HepG2 (cell line): ENCODE results near the gene RAD51AP1. TPM values are rescaled to one million over a fixed set of nuclear protein-coding genes. Genes with fewer than 3 reads are reported as not detected.

Experiments used
- AKAP8 ChIP-seq: sonication (generic); formaldehyde crosslinking; IDR thresholded peaks from 2 replicates; pipeline ENCODE4 v1.5.1; 2020; ENCODE audit warnings: mild to moderate bottlenecking, missing genetic modification reagents
- CHCHD3 ChIP-seq: sonication (generic); formaldehyde crosslinking; IDR thresholded peaks from 2 replicates; pipeline ENCODE4 v1.8.0; 2022; ENCODE audit warnings: mild to moderate bottlenecking, missing genetic modification reagents, moderate library complexity
- DR1 ChIP-seq: sonication (generic); formaldehyde crosslinking; IDR thresholded peaks from 2 replicates; pipeline ENCODE4 v1.8.0; 2021; ENCODE audit warnings: mild to moderate bottlenecking, missing genetic modification reagents, inconsistent platforms
- FOXA1 ChIP-seq, 2 experiments: fragments of 450-650 bp in 1 of 2; sonication (generic) in 1 of 2; formaldehyde crosslinking in 1 of 2; IDR thresholded peaks; 2 replicates each; pipeline versions ENCODE4 v1.4.0 to v1.6.1; 2016 to 2020; ENCODE audit warnings: missing genetic modification reagents in 1 of 2
- FOXA3 ChIP-seq: IDR thresholded peaks from 2 replicates; pipeline ENCODE4 v1.6.1; 2016; ENCODE audit warnings: missing genetic modification reagents, missing compliant biosample characterization
- GPBP1L1 ChIP-seq: sonication (generic); formaldehyde crosslinking; IDR thresholded peaks from 2 replicates; pipeline ENCODE4 v1.5.0; 2020; ENCODE audit warnings: mild to moderate bottlenecking, missing genetic modification reagents
- IKZF1 ChIP-seq: fragments of 450-650 bp; IDR thresholded peaks from 2 replicates; pipeline ENCODE4 v1.7.1; 2016
- MLX ChIP-seq: IDR thresholded peaks from 2 replicates; pipeline ENCODE4 v1.6.1; 2016
- NR2F6 ChIP-seq, 2 experiments: IDR thresholded peaks; 2 replicates each; pipeline ENCODE4 v1.6.1; 2016; ENCODE audit warnings: antibody characterized with exemption in 1 of 2, mild to moderate bottlenecking in 1 of 2
- PAX8 ChIP-seq: sonication (generic); formaldehyde crosslinking; IDR thresholded peaks from 2 replicates; pipeline ENCODE4 v1.8.0; 2022; ENCODE audit warnings: mild to moderate bottlenecking, missing genetic modification reagents, borderline replicate concordance
- RARG ChIP-seq: sonication (generic); formaldehyde crosslinking; IDR thresholded peaks from 2 replicates; pipeline ENCODE4 v1.4.0; 2020; ENCODE audit warnings: low read depth, mild to moderate bottlenecking, missing genetic modification reagents
- REL ChIP-seq: sonication (generic); formaldehyde crosslinking; conservative IDR thresholded peaks from 2 replicates; pipeline ENCODE4 v1.8.0; 2022; ENCODE audit warnings: mild to moderate bottlenecking, missing genetic modification reagents, moderate library complexity
- RELA ChIP-seq: sonication (generic); formaldehyde crosslinking; IDR thresholded peaks from 2 replicates; pipeline ENCODE4 v1.4.0; 2020; ENCODE audit warnings: missing genetic modification reagents
- SMAD3 ChIP-seq: sonication (generic); formaldehyde crosslinking; IDR thresholded peaks from 2 replicates; pipeline ENCODE4 v1.4.0; 2020; ENCODE audit warnings: missing genetic modification reagents
- SPEN ChIP-seq: sonication (generic); formaldehyde crosslinking; IDR thresholded peaks from 2 replicates; pipeline ENCODE4 v1.5.1; 2020; ENCODE audit warnings: low read depth, mild to moderate bottlenecking, missing genetic modification reagents
- SRF ChIP-seq: IDR thresholded peaks from 2 replicates; pipeline ENCODE4 v1.6.1; 2011; ENCODE audit warnings: mild to moderate bottlenecking, low read depth, low read length, moderate library complexity
- TBL1XR1 ChIP-seq: fragments of 150-350 bp; IDR thresholded peaks from 2 replicates; pipeline ENCODE4 v1.6.1; 2014; ENCODE audit warnings: borderline replicate concordance, low read length; ENCODE audit not compliant: partially characterized antibody
- ZFP36L2 ChIP-seq: sonication (generic); formaldehyde crosslinking; IDR thresholded peaks from 2 replicates; pipeline ENCODE4 v1.4.0; 2020; ENCODE audit warnings: missing genetic modification reagents
- ZKSCAN1 ChIP-seq: fragments of 150-350 bp; IDR thresholded peaks from 2 replicates; pipeline ENCODE4 v1.6.1; 2014; ENCODE audit warnings: low read length
- ZMYM2 ChIP-seq: sonication (generic); formaldehyde crosslinking; IDR thresholded peaks from 2 replicates; pipeline ENCODE4 v1.8.0; 2022; ENCODE audit warnings: mild to moderate bottlenecking, missing genetic modification reagents
- ZNF207 ChIP-seq: fragments of 450-650 bp; IDR thresholded peaks from 2 replicates; pipeline ENCODE4 v1.6.1; 2016; ENCODE audit warnings: antibody characterized with exemption, borderline replicate concordance
- ZNF224 ChIP-seq: sonication (generic); formaldehyde crosslinking; IDR thresholded peaks from 2 replicates; pipeline ENCODE4 v1.5.0; 2020; ENCODE audit warnings: mild to moderate bottlenecking, missing genetic modification reagents
- ZNF235 ChIP-seq: sonication (generic); formaldehyde crosslinking; IDR thresholded peaks from 2 replicates; pipeline ENCODE4 v1.8.1; 2023; ENCODE audit warnings: mild to moderate bottlenecking, missing genetic modification reagents, borderline replicate concordance
- ZNF546 ChIP-seq: sonication (generic); formaldehyde crosslinking; conservative IDR thresholded peaks from 2 replicates; pipeline ENCODE4 v1.8.1; 2023; ENCODE audit warnings: mild to moderate bottlenecking, missing genetic modification reagents
- ZNF558 ChIP-seq: sonication (generic); formaldehyde crosslinking; IDR thresholded peaks from 2 replicates; pipeline ENCODE4 v1.9.0; 2022; ENCODE audit warnings: mild to moderate bottlenecking, missing genetic modification reagents, borderline replicate concordance
- ZNF598 ChIP-seq: sonication (generic); formaldehyde crosslinking; IDR thresholded peaks from 2 replicates; pipeline ENCODE4 v1.5.1; 2020; ENCODE audit warnings: mild to moderate bottlenecking, missing genetic modification reagents, borderline replicate concordance
- ZNF660 ChIP-seq: sonication (generic); formaldehyde crosslinking; IDR thresholded peaks from 2 replicates; pipeline ENCODE4 v1.5.1; 2020; ENCODE audit warnings: mild to moderate bottlenecking, low read depth, missing genetic modification reagents, borderline replicate concordance
- ZNF674 ChIP-seq: sonication (generic); formaldehyde crosslinking; IDR thresholded peaks from 2 replicates; pipeline ENCODE4 v1.5.0; 2020; ENCODE audit warnings: low read depth, mild to moderate bottlenecking, missing genetic modification reagents
- ZNF781 ChIP-seq: sonication (generic); formaldehyde crosslinking; IDR thresholded peaks from 2 replicates; pipeline ENCODE4 v1.5.1; 2020; ENCODE audit warnings: borderline replicate concordance, mild to moderate bottlenecking, missing genetic modification reagents; ENCODE audit errors: not compliant biosample characterization
- polyA plus RNA-seq, 8 experiments: library from polyadenylated mRNA; depleted of rRNA in 3 of 8; stranded (reverse) in 7 of 8; unstranded in 1 of 8; fragments of >200 nt; fragmentation: Illumina TruSeq in 4 of 8; extraction: Trizol in 4 of 8; gene quantifications; 2 replicates each; pipeline versions ENCODE4 v1.2.1 to v1.2.3, GENCODE V29; 2011 to 2016; ENCODE audit warnings: low read depth in 4 of 8, missing spikeins in 1 of 8, mixed read lengths in 1 of 8; ENCODE audit not compliant: insufficient read depth in 1 of 8
- total RNA-seq, 5 experiments: library from RNA; depleted of rRNA; stranded (reverse); fragments of >200 nt; fragmentation: Illumina TruSeq; extraction: Trizol; gene quantifications; 2 replicates each; pipeline ENCODE4 v1.2.3, GENCODE V29; 2016; ENCODE audit warnings: low read depth in 1 of 5

RAD51AP1 gene
- total and polyA plus RNA-seq, 2 of the 13 experiments (the other 11 are each of a cell fraction or from before 2014, with no cell fraction given): 16.6 to 49.3 TPM

GRCh38 chr12:4538207-4539160 lies at the start of gene RAD51AP1 (continued):
- TF ChIP-seq FOXA1 (IDR thresholded peaks at IDR 0.05) (no peak), FOXA1 (CRISPR knock-in tag; IDR thresholded peaks at IDR 0.05) (peak; percentile 53), IKZF1 (no peak), ZKSCAN1 (no peak), ZNF598 (CRISPR knock-in tag) (no peak), ZNF558 (CRISPR knock-in tag) (no peak), REL (0 out of 2 replicates have a peak, but pooled peaks have one; percentile 54), RARG (no peak), TBL1XR1 (peak; percentile 19), ZNF674 (CRISPR knock-in tag) (no peak), ZNF546 (CRISPR knock-in tag) (no peak), ZNF781 (CRISPR knock-in tag) (peak; percentile 78), AKAP8 (CRISPR knock-in tag) (no peak), SPEN (CRISPR knock-in tag) (peak; percentile 83; the same call in 1 of the 2 replicates), CHCHD3 (CRISPR knock-in tag) (no peak), RELA (CRISPR knock-in tag) (no peak), GPBP1L1 (CRISPR knock-in tag) (no peak), PAX8 (no peak), ZNF224 (CRISPR knock-in tag) (no peak), SMAD3 (CRISPR knock-in tag) (peak; percentile 46; the same call in 1 of the 2 replicates), FOXA3 (CRISPR knock-in tag) (0 out of 2 replicates have a peak, but pooled peaks have one; percentile 26), ZFP36L2 (CRISPR knock-in tag) (no peak), ZNF660 (CRISPR knock-in tag) (no peak), ZMYM2 (CRISPR knock-in tag) (no peak), DR1 (CRISPR knock-in tag) (peak; percentile 60), MLX (CRISPR knock-in tag) (peak; percentile 39; the same call in 1 of the 2 replicates), ZNF207 (no peak), ZNF235 (CRISPR knock-in tag) (no peak), NR2F6 (IDR thresholded peaks at IDR 0.05) (no peak), NR2F6 (CRISPR knock-in tag; IDR thresholded peaks at IDR 0.05) (no peak), SRF (no peak)
